ENCODE results near the gene TUT4.
A peak's percentile ranks its signal among the peaks of the same experiment; 100 is the strongest.

TUT4 gene

GRCh38 chr1:52559875-52560274, 7.0 kb upstream of the TUT4 start:
- Mint-ChIP-seq H3K9me3 (no peaks in the 10 kb centered on the region), H3K4me3 (no peak overlapping the region), H3K27ac (no peak overlapping the region), H3K27me3 (ENCODE audit: low read depth) (peaks cover 9% of the 10 kb centered on the region), H3K36me3 (ENCODE audit: low read depth) (no peaks in the 10 kb centered on the region), H3K4me1 (ENCODE audit: low read depth) (peaks cover 7% of the 10 kb centered on the region)
- no peak for DNase-seq (ENCODE audit: low spot score)

GRCh38 chr1:52558941-52559340, 6.0 kb upstream of the TUT4 start:
- no peak overlapping the region for H3K27ac Mint-ChIP-seq

GRCh38 chr1:52556641-52557360, 3.9 kb upstream of the TUT4 start:
- Mint-ChIP-seq H3K36me3 (ENCODE audit: low read depth) (no peaks in the 10 kb centered on the region), H3K27me3 (ENCODE audit: low read depth) (peaks cover 9% of the 10 kb centered on the region), H3K9me3 (no peaks in the 10 kb centered on the region), H3K4me1 (ENCODE audit: low read depth) (peaks cover 16% of the 10 kb centered on the region), H3K27ac (no peak overlapping the region), H3K4me3 (no peak overlapping the region)
- DNase-seq (ENCODE audit: low spot score), result no peak

More at GRCh38 chr1:52558941-52559340, 6.0 kb upstream of the TUT4 start:
- H3K4me1 Mint-ChIP-seq (ENCODE audit: low read depth), result peaks cover 15% of the 10 kb centered on the region
- no peak for DNase-seq (ENCODE audit: low spot score)
- H3K36me3 Mint-ChIP-seq (ENCODE audit: low read depth), result no peaks in the 10 kb centered on the region
- H3K9me3 Mint-ChIP-seq, result no peaks in the 10 kb centered on the region
- peaks cover 9% of the 10 kb centered on the region for H3K27me3 Mint-ChIP-seq (ENCODE audit: low read depth)
- H3K4me3 Mint-ChIP-seq, result no peak overlapping the region

- peaks cover 9% of the 10 kb centered on the region for H3K27me3 Mint-ChIP-seq (ENCODE audit: low read depth)
- no peaks in the 10 kb centered on the region for H3K9me3 Mint-ChIP-seq
- H3K27ac Mint-ChIP-seq, result peak overlapping the region; percentile 70
- no peak for DNase-seq (ENCODE audit: low spot score)
- peak overlapping the region; percentile 67 for H3K4me3 Mint-ChIP-seq
- peaks cover 19% of the 10 kb centered on the region for H3K4me1 Mint-ChIP-seq (ENCODE audit: low read depth)
- no peaks in the 10 kb centered on the region for H3K36me3 Mint-ChIP-seq (ENCODE audit: low read depth)
Observed at GRCh38 chr1:52554756-52555155, 1.9 kb upstream of the TUT4 start.

GRCh38 chr1:52554267-52554640, 1.4 kb upstream of the TUT4 start:
- Mint-ChIP-seq H3K4me1 (ENCODE audit: low read depth) (peaks cover 24% of the 10 kb centered on the region), H3K27me3 (ENCODE audit: low read depth) (peaks cover 9% of the 10 kb centered on the region), H3K9me3 (no peaks in the 10 kb centered on the region), H3K36me3 (ENCODE audit: low read depth) (no peaks in the 10 kb centered on the region), H3K27ac (peak overlapping the region; percentile 70), H3K4me3 (peak overlapping the region; percentile 67)
- DNase-seq (ENCODE audit: low spot score), result no peak

GRCh38 chr1:52553362-52554266, 722 bp upstream of the TUT4 start:
- Mint-ChIP-seq H3K27me3 (ENCODE audit: low read depth) (peaks cover 5% of the 10 kb centered on the region), H3K36me3 (ENCODE audit: low read depth) (peaks cover 2% of the 10 kb centered on the region), H3K4me3 (peak overlapping the region; percentile 63), H3K4me1 (ENCODE audit: low read depth) (peaks cover 27% of the 10 kb centered on the region), H3K9me3 (no peaks in the 10 kb centered on the region), H3K27ac (peak overlapping the region; percentile 87)
- DNase-seq (ENCODE audit: low spot score), result peak; percentile 87

GRCh38 chr1:52552236-52552504, 722 bp downstream of the TUT4 start:
- peaks cover 6% of the 10 kb centered on the region for H3K36me3 Mint-ChIP-seq (ENCODE audit: low read depth)
- H3K4me3 Mint-ChIP-seq, result no peak overlapping the region
- no peak overlapping the region for H3K27ac Mint-ChIP-seq
- peak; percentile 74 for DNase-seq (ENCODE audit: low spot score)
- no peaks in the 10 kb centered on the region for H3K9me3 Mint-ChIP-seq
- peaks cover 3% of the 10 kb centered on the region for H3K27me3 Mint-ChIP-seq (ENCODE audit: low read depth)
- H3K4me1 Mint-ChIP-seq (ENCODE audit: low read depth), result peaks cover 30% of the 10 kb centered on the region

- no peaks in the 10 kb centered on the region for H3K9me3 Mint-ChIP-seq
- peaks cover 7% of the 10 kb centered on the region for H3K36me3 Mint-ChIP-seq (ENCODE audit: low read depth)
- H3K27me3 Mint-ChIP-seq (ENCODE audit: low read depth), result peaks cover 2% of the 10 kb centered on the region
- H3K4me3 Mint-ChIP-seq, result no peak overlapping the region
- no peak overlapping the region for H3K27ac Mint-ChIP-seq
- DNase-seq (ENCODE audit: low spot score), result peak; percentile 42
- peaks cover 29% of the 10 kb centered on the region for H3K4me1 Mint-ChIP-seq (ENCODE audit: low read depth)
Observed at GRCh38 chr1:52551507-52552235, 1.2 kb downstream of the TUT4 start.

- peak overlapping the region; percentile 16 for H3K4me3 Mint-ChIP-seq
- H3K27me3 Mint-ChIP-seq (ENCODE audit: low read depth), result no peaks in the 10 kb centered on the region
- H3K4me1 Mint-ChIP-seq (ENCODE audit: low read depth), result peaks cover 28% of the 10 kb centered on the region
- no peak overlapping the region for H3K27ac Mint-ChIP-seq
- DNase-seq (ENCODE audit: low spot score), result no peak
- H3K36me3 Mint-ChIP-seq (ENCODE audit: low read depth), result peaks cover 12% of the 10 kb centered on the region
- peaks cover 4% of the 10 kb centered on the region for H3K9me3 Mint-ChIP-seq
Observed at GRCh38 chr1:52550447-52550846, 2.4 kb downstream of the TUT4 start.

GRCh38 chr1:52549267-52549666, 3.6 kb downstream of the TUT4 start:
- Mint-ChIP-seq H3K27me3 (ENCODE audit: low read depth) (no peaks in the 10 kb centered on the region), H3K27ac (no peak overlapping the region), H3K36me3 (ENCODE audit: low read depth) (peaks cover 22% of the 10 kb centered on the region), H3K9me3 (peaks cover 8% of the 10 kb centered on the region), H3K4me3 (no peak overlapping the region), H3K4me1 (ENCODE audit: low read depth) (peaks cover 20% of the 10 kb centered on the region)
- DNase-seq (ENCODE audit: low spot score), result no peak

- H3K36me3 Mint-ChIP-seq (ENCODE audit: low read depth), result peaks cover 40% of the 10 kb centered on the region
Observed at GRCh38 chr1:52546852-52547251, 6.0 kb downstream of the TUT4 start.

GRCh38 chr1:52544665-52545525, 8.0 kb downstream of the TUT4 start:
- peaks cover 33% of the 10 kb centered on the region for H3K9me3 Mint-ChIP-seq
- no peak for DNase-seq (ENCODE audit: low spot score)
- H3K27me3 Mint-ChIP-seq (ENCODE audit: low read depth), result no peaks in the 10 kb centered on the region
- no peak overlapping the region for H3K27ac Mint-ChIP-seq
- H3K4me1 Mint-ChIP-seq (ENCODE audit: low read depth), result peaks cover 14% of the 10 kb centered on the region
- H3K36me3 Mint-ChIP-seq (ENCODE audit: low read depth), result peaks cover 46% of the 10 kb centered on the region
- H3K4me3 Mint-ChIP-seq, result no peak overlapping the region

More at GRCh38 chr1:52546852-52547251, 6.0 kb downstream of the TUT4 start:
- Mint-ChIP-seq H3K27ac (no peak overlapping the region), H3K9me3 (peaks cover 26% of the 10 kb centered on the region), H3K4me3 (no peak overlapping the region), H3K27me3 (ENCODE audit: low read depth) (no peaks in the 10 kb centered on the region), H3K4me1 (ENCODE audit: low read depth) (peaks cover 17% of the 10 kb centered on the region)
- no peak for DNase-seq (ENCODE audit: low spot score)

GRCh38 chr1:52542085-52542688, 10.7 kb downstream of the TUT4 start:
- no peaks in the 10 kb centered on the region for H3K27me3 Mint-ChIP-seq (ENCODE audit: low read depth)
- peaks cover 33% of the 10 kb centered on the region for H3K9me3 Mint-ChIP-seq
- DNase-seq (ENCODE audit: low spot score), result no peak
- H3K4me1 Mint-ChIP-seq (ENCODE audit: low read depth), result peaks cover 3% of the 10 kb centered on the region
- peaks cover 46% of the 10 kb centered on the region for H3K36me3 Mint-ChIP-seq (ENCODE audit: low read depth)
- no peak overlapping the region for H3K27ac Mint-ChIP-seq
- H3K4me3 Mint-ChIP-seq, result no peak overlapping the region
